ENCODE measurements around the gene AUTS2.

Gene AUTS2

DNA sequence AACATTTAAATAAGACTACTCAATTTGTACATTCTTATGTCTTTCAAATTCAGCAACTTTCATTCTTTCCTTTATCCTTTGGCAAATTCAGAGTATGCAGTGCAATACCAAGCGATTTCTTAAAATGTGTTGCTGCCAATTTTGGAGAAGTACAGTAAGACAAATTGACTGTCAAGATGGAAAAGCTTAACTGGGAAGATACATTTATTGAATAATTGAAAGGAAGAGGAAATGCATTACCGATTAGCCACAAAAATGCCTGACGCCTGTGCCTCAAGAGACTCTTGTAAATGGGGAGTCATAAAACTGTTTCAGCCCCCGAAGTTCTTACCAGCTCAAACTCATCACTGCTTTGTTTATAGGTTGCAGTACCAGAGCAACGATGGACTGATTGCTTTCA, 1160.4 kb downstream of the AUTS2 start:
- no peak for DNase-seq (ENCODE audit: low read depth)

DNA sequence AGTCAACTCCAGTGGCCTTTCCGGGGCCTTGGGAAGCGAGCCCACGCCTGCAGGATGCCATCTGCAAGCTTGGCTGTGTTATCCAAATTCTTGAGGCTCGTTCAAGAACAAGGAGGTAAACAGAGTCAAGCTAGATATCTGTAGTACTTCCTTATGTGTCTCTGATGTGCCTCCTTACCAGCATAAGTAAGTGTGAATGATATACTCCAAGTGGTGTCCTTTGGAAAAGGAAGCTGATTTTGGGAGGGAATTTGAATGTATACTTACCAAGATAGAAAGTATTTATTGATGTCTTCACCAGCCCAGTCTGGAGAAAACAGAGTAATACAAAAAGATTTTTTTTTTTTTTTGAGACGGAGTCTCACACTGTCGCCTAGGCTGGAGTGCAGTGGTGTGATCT, 1161.4 kb downstream of the AUTS2 start:
- DNase-seq (ENCODE audit: low read depth), result no peak

DNA sequence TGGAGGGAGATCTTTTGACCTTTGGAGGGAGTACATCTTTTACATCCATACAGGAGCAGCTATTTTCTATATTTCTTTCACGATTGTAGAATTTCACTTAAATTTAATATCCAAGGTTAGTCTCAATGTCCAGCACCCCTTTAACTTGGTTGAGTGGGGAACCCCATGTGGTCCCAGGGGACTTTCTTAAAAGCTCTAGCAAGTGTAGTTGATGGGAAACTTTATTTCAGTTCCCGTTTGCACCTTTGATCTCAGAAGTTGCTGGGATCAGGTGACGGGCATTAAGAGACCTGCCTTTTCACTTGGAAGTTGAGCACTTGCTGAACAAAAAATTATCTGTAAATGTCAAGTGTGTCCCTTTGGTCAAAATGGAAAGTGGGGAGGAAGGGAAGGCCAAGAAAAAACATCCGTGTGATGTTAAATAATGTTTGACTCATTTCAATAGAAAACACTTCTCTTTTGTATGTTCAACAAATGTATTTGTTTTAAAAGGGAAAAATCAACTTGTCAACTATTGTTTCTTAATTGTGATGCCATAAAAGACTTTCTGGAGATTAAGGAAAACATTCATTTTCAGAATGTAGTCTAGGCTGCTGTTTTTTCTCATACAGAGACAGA, 1163.5 kb downstream of the AUTS2 start:
- no peak for DNase-seq (ENCODE audit: low read depth)

DNA sequence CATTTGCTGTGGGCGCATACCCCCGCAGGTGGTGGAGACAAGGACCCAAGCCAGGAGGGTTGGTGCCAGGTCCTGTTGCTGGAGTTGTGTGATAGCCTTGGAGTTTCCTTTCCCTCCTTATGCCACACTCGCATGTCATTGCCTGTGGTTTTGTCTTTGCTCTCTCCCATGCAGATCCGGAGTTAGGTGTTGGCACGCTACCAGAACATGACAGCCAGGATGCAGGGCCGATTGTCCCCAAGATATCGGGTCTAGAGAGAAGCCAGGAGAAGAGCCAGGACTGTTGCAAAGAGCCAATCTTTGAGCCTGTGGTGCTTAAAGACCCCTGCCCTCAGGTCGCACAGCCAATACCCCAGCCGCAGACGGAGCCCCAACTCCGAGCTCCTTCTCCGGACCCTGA, 1164.4 kb downstream of the AUTS2 start:
- no peak for DNase-seq (ENCODE audit: low read depth)

DNA sequence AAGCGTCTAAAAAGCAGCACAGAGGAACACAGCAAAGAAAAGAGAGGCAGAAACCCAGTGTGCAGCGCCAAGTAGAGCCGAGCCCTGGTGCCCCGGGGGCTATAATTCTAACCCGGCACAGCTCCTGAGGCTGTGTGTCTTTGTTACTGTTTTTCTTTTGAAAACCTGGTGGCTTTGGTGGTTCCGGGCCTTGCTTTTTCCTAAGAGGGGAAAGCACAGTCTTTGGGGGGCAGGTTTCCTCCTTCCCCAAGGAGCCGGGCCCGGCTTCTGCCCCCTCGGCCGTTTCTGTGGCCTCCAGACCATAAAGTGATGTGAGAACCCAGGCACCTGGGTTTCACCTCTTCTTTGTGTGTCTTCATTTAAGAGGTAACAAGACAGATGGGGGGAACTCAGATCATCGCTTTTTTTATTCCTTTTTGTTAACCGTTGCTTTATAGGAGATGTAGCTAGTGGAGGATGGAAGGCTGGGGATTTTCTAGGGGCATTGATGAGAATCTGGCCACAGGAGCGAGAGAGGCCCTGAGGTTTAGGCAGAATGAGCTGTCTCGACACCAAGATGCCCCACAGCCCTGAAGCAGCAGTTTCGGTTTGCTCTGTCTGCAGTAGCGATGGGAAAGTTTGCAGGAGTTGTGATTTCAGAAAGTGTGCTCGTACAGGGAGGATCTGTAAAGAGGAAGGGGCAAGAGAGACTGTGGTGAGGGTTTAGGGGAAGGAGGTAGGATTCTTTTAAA, 1165.9 kb downstream of the AUTS2 start:
- no peak for DNase-seq (ENCODE audit: low read depth)

DNA sequence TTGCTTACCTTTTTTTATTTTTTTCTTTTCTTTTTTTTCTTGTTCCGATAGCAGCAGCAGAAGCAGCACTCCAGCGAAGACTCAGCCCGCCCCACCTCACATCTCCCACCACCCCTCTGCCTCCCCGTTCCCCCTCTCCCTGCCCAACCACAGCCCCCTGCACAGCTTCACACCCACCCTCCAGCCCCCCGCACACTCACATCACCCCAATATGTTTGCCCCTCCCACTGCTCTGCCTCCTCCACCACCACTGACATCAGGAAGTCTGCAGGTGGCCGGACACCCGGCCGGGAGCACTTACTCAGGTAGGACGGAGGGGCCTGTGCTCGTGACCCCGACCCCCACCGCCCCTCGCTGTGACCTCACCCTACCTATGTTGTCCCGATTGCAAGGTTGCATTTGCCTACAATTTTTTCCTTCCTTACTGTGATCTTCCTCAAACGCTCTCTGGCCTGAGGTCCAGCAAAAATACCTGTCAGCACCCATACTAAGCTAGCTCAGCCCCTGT, 1166.5 kb downstream of the AUTS2 start:
- DNase-seq (ENCODE audit: low read depth), result no peak

DNA sequence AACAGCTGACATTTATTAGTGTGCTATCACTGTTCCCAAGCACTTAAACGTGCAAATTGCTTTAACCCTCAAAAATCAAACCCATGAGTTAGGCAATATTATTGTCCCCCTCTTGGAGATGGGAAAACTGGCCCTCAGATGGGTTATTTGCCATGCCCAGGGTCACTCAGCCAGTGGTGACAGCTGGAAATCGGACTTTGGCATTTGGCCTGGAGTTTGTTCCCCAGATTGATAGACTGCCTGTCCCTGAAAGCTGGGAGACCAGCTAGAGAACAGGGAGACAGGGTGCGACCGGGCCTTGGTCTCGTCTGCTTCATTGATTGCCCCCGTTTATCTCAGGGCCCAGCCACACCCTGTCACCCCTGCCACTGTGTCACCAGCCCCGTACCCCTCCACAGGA, 1167.4 kb downstream of the AUTS2 start:
- no peak for DNase-seq (ENCODE audit: low read depth)

DNA sequence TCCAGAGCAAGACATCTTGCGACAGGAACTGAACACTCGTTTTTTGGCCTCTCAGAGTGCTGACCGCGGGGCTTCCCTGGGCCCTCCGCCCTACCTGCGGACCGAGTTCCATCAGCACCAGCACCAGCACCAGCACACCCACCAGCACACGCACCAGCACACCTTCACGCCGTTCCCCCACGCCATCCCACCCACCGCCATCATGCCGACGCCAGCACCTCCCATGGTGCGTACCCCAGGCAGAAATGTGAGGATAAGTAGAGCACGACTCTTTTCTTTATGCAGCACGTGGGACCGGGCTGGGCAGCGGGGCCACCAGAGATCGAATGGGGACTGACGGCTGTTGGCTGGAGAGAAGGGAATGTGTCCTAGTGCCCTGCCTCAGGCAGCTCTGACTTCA, 1167.8 kb downstream of the AUTS2 start:
- DNase-seq (ENCODE audit: low read depth), result no peak

DNA sequence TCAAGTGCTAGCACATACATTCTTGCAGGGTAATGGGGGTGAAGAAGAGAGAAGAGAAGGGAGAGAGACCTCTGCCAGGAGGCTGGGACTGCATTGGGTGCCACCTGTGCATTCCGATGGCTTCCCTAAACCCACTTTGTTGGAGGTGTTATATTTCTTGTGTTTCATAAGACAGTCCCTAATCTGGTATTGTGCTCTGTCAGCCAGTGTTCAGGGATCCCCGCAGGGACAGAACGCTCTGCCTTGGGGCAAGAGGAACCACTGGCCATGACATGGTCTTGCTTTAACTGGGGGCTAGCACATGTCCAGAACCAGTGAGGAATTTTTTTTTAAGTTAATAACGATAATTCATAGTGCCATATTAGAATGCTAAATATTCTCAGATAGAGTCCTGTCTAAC, 1168.4 kb downstream of the AUTS2 start:
- no peak for DNase-seq (ENCODE audit: low read depth)

DNA sequence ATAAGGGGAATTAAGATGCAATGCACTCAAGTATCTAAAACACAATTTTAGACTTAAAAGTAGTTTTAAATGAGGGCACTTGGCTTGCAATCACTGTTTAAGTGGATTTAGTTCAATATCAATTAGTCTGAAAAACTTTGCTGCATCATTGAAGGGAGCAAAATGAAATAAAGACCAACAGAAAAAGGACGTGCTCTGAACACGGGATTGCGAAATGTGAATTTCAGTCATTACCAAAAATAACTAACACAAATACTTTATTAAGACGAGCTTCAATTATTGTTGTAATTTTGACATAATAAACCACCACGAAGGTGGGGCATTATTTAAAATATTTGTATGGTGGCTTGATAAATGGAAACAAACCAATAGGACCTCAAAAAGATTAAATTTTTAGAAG, 1171.9 kb downstream of the AUTS2 start:
- DNase-seq (ENCODE audit: low read depth), result no peak

DNA sequence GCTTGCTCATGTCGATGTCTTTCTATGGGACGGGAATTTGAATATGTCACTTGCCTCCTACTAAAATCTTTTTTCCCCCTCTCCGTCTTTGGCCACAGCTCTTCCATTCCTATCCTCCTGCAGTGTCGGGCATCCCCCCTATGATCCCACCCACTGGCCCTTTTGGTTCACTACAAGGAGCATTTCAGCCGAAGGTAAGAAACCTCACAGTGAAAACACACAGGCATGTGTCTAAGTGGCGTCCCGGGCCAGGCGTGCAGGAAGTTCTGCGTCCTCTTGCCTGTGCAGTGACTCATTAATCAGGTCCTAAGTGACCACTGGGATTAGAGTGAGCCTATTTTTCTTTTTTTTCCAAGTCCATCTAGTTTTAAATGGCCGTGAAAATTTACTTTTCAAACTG, 1173.2 kb downstream of the AUTS2 start:
- no peak for DNase-seq (ENCODE audit: low read depth)

DNA sequence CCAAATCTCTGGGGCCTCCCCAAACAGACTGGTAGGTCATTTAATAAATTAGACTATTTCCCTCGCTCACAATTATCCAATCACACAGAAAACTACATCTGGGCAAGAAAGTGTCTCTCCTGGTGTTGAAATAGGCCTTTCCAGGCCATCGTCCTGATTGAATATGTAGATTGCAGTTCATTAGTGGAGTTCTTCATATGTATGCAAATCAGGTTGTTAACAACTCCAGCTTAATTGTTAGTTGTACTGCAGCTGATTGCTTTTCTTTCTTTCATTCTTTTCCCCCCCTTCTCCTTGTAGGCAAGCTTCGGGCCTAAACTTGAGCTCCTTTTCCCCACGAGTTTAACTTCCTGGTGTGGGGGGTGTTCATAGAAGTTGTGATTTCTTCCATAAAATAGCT, 1174.6 kb downstream of the AUTS2 start:
- no peak for DNase-seq (ENCODE audit: low read depth)

DNA sequence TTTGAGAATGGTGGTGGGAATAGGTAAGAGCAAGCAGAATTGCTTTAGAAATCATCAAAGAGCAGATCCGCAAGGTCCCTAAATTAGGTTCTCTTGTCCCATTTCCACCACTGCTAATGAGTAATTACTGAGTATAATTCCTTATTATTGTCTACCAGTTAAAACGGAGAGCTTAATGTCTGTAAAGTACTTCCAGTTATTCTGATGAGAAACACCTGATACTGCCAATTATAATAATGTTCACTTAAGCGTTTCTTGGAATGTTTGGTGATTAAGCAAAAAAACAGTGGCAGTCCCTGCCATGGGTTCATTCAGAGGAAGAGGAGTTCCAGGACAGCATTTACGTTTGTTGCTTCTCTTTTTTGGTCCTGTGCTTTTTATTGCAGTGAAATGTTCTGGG, 1175.1 kb downstream of the AUTS2 start:
- DNase-seq (ENCODE audit: low read depth), result no peak

DNA sequence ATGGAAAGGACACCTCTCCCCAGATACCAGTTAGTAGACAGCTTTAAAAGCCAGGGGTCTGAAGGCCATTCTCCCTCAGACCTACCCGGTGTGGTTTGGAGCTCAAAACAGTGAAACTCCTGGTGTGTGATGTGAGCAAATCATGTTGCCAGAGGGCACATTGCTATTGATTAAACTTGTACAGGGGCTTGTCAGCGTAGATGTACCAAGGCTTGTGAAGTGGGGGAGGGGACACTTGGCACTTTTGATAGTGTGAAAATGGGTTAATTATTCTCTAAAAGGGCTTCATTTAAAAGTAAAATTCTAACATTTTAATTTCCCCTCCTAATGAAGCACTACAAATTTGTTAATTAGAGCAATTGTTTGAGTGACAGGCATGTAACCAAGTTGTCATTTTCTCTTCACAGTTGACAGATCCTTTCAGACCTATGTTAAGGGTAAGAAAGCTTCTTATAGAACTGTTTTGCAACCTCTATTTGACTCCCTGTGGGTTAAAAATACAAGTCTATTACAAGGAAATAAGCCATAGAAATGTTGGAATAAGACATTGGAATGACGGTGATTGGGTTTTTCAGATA, 1176.8 kb downstream of the AUTS2 start:
- no peak for DNase-seq (ENCODE audit: low read depth)

DNA sequence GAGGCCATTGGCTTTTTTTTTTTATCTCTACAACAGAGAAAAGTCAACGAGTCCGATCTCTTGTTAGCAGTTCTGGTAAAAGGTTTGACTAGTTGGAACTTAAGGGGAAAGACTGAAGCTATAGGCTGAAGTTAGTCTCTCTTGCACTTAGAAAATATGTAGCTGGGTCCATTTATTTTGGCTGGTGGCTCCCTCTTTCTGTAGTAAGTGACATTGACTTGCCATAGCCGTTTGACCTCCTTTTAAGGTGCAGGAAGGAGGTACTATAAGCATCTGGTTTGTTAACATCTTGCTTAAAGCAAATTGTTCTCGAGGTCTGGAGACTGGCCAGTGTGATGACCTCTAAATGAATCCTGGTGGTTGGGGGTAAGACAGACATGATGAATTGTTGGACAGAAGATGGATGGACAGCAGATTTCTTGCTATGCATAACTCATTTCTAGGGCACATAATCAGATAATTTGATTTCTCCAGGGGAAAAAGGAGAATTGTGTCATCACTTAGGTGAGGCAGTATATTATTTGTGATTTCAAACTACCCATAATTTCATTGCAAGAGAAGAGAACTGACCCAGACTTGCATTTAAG, 1177.4 kb downstream of the AUTS2 start:
- no peak for DNase-seq (ENCODE audit: low read depth)

DNA sequence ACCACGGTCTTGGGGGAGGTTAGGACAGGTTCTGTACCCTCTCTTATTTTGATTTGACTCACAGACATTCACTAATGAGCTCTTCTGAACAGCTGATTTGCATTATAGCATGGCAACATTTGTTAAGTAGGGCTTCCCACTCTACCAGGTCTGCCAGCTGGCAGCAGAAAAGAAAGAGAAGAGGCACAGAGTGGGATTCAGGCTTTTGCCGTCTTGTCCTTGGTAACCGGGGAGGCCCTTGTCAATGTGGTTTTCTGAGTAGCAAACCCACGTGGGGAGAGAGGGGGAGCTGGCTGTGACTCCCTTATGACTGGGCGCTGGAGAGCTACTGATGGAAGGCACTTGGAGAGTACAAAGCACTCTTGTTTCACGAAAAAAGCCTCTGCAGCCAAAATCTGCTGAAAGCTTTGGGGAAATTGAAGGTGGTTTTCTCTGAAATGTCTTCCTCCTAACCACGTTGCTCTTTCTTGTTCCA, 1178.4 kb downstream of the AUTS2 start:
- no peak for DNase-seq (ENCODE audit: low read depth)

DNA sequence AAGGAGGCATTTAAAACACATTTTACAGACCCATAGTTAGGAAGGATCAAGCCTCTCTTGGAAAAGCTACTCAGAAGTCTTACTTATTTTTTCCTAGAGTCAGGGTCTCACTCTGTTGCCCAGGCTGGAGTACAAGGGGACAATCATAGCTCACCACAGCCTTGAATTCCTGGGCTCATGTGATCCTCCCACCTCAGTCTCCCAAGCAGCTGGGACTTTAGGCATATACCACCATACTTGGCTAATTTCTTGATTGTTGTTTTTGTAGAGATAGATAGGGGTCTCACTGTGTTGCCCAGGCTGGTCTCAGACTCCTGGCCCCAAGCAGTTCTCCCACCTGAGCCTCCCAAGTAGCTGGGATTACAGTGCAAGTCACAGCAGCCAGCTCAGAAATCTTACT, 1179.0 kb downstream of the AUTS2 start:
- DNase-seq (ENCODE audit: low read depth), result no peak

DNA sequence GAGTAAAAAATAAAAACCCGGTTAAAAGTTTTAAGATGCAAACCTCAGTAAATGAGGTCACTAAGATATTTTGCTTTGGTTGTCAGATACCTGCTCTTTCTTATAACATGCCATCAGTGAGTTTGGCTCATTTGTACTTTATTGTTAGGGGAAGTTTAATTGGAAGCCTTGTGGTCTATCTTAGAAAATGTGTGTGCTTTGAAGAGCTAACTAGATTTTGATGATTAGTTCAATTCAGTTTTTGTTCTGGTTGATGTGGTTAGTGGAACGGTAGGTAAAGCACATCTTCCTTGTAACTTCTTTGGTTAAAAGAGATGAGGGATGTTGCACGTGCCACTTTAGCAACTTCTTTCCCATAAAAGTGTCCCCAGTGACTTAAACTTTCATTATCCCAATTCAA, 1180.3 kb downstream of the AUTS2 start:
- DNase-seq (ENCODE audit: low read depth), result no peak

DNA sequence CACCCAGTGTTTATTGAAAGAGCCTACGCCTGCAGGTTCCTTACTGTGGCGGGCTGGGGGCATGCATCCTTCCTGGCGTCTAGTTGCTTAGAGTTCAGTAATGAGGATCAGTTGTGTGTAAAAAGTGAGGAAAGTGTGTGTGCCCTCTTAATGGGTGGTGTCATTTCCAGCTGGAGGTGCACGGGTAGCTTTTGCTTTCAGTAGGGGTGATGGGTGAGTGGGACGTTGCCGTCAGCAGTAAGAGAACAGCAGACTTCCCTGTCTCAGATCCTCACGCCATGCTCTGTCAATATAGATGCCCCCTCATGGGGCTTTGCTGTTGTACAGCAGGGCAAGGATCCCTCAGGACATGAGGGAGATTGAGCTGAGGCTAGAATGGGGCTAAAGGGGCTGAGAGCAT, 1181.0 kb downstream of the AUTS2 start:
- DNase-seq (ENCODE audit: low read depth), result no peak

DNA sequence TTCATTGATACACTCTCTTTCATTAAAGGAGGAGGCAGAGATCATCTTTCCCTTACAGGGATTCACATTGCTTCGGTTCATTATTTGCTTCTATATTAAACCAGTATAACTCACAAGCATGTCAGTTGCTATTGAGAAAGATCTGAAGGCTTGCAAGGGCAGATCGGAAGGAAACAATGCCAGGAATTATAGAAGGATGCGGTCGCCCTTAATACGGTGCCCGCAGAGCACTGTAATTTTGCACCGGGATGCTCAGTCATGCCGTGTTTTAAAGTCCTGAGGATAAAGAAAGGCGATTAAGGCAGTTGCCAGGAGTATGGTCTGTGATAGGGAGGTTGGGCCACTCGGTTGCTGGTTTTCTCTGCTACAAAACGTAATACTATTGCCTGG, 1183.6 kb downstream of the AUTS2 start:
- no peak for DNase-seq (ENCODE audit: low read depth)

DNA sequence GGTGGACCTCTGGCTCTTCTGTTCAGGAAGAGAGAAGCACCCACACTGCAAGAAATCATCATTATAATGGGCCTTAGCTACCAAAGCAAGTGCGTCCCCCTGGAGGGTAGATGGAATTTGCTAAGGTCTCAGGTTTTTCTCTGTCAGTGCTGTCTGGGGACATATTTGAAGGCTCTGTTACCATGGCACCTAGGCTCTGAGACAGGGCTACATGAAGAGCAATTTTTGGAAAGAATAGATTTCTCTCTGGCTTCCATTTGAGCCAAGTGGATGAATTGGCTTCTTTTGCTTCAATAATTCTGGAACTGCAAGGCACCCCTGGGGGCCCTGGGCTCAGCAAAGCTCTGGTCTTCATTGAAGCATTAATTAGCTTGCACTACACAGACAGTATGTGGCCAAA, 1184.5 kb downstream of the AUTS2 start:
- no peak for DNase-seq (ENCODE audit: low read depth)

DNA sequence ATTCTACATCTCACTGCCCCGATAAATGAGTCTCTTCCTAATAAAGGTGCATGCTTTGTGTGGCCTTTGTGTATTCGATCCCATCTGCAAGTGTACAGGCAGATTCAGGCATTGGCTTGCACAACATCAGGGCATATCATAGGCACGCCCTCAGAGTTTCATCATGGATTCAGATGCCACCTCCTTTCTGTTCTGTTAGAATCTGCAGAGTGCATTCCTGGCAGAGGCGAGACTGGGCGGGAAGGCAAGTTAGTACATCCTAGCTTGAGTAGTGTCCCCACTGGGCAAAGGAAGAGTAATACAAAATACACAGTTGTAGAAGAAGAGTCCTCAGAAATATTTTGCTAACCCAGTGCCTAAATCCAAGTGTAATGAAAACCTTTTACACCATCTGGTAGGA, 1187.2 kb downstream of the AUTS2 start:
- DNase-seq (ENCODE audit: low read depth), result no peak

DNA sequence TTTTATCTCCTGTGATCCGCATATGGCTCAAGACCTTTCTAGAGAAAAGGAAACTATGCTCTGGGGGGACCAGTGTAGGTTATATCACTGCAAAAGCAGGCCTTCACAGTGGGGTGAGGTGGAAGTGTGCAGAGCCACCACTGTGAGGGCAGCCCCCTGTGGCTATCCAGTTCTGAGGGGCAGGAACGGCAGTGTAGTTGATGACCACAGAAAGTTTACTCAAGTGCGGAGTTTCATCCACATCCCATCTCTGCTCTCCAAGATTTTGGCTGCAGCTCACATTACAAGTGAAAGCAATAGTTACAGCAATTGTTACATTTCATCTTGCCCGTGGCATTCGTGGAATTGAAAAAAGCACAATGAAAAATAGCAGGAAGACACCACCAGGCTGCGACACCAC, 1187.8 kb downstream of the AUTS2 start:
- no peak for DNase-seq (ENCODE audit: low read depth)
